ENCODE results near the gene TAS2R60.
"Not testable (repeated sequence)": the region's sequence is repeated elsewhere in the genome, so short reads cannot be mapped to it uniquely, and the experiment has no call there.

TAS2R60 gene

GRCh38 chr7:143479055-143479766, 36.0 kb downstream of the TAS2R60 start:
- no peak for DNase-seq

- no peak for DNase-seq
Observed at GRCh38 chr7:143480501-143480900, 37.2 kb downstream of the TAS2R60 start.

- DNase-seq = no peak
Observed at GRCh38 chr7:143484119-143484518, 40.9 kb downstream of the TAS2R60 start.

- no peak for DNase-seq
Observed at GRCh38 chr7:143485094-143485493, 41.8 kb downstream of the TAS2R60 start.

GRCh38 chr7:143485500-143485899, 42.2 kb downstream of the TAS2R60 start:
- no peak for DNase-seq

GRCh38 chr7:143486266-143486665, 43.0 kb downstream of the TAS2R60 start:
- DNase-seq = not testable (repeated sequence)

- no peak for DNase-seq
Observed at GRCh38 chr7:143487061-143487460, 43.8 kb downstream of the TAS2R60 start.

GRCh38 chr7:143487566-143487965, 44.3 kb downstream of the TAS2R60 start:
- no peak for DNase-seq

- DNase-seq = no peak
Observed at GRCh38 chr7:143490717-143491306, 47.6 kb downstream of the TAS2R60 start.

- DNase-seq = no peak
Observed at GRCh38 chr7:143492043-143492471, 48.8 kb downstream of the TAS2R60 start.

- no peak for DNase-seq
Observed at GRCh38 chr7:143492799-143493739, 49.8 kb downstream of the TAS2R60 start.

GRCh38 chr7:143493751-143494150, 50.5 kb downstream of the TAS2R60 start:
- no peak for DNase-seq
